ENCODE data around the gene HELT.
A peak's percentile ranks its signal among the peaks of the same experiment; 100 is the strongest.
"Not testable (repeated sequence)": the region's sequence is repeated elsewhere in the genome, so short reads cannot be mapped to it uniquely, and the experiment has no call there.

Gene HELT

DNA sequence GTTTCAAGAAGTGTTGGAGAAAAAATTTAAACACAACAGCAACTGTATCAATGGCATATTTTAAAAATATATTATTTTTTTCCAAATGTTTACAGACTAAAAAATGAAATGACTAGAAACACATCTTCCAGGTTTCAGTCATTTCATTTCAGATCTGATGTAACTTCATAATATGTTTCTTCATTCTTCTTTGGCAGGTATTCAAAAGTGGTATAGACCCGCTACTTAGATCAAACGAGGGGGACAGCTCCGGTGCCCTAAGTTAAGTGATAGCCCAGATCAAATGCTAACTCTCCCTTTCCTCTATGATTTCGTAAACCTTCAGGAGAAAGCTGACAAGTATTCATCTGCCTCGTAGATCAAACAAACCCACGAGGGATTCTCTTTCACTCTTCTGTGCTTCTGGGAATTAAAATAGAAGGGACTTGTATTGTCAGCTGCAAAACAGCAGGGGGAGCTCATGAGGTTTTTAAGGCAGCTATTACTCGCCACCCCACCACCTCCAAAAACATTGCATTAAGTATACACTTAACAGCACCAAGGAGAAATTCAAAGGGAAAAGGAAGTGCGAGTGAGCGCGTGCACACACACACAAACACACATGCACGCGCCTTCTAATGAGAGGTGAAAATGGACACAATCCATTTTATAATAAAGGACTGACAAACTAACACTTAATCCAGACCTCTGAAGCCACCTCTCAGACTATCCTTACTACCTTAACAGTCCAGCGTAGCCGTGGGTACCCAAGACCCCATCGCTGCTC lies 21.4 kb downstream of the HELT start:
- H3K4me3 ChIP-seq (ENCODE audit: low read length), result peak overlapping the region; percentile 43
- TF ChIP-seq, protein P1, sequence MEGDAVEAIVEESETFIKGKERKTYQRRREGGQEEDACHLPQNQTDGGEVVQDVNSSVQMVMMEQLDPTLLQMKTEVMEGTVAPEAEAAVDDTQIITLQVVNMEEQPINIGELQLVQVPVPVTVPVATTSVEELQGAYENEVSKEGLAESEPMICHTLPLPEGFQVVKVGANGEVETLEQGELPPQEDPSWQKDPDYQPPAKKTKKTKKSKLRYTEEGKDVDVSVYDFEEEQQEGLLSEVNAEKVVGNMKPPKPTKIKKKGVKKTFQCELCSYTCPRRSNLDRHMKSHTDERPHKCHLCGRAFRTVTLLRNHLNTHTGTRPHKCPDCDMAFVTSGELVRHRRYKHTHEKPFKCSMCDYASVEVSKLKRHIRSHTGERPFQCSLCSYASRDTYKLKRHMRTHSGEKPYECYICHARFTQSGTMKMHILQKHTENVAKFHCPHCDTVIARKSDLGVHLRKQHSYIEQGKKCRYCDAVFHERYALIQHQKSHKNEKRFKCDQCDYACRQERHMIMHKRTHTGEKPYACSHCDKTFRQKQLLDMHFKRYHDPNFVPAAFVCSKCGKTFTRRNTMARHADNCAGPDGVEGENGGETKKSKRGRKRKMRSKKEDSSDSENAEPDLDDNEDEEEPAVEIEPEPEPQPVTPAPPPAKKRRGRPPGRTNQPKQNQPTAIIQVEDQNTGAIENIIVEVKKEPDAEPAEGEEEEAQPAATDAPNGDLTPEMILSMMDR (conservative IDR thresholded peaks at IDR 0.05; ENCODE audit: low read length), result peak; percentile 91
- DNase-seq (ENCODE audit: low read depth), result peak; percentile 61

DNA sequence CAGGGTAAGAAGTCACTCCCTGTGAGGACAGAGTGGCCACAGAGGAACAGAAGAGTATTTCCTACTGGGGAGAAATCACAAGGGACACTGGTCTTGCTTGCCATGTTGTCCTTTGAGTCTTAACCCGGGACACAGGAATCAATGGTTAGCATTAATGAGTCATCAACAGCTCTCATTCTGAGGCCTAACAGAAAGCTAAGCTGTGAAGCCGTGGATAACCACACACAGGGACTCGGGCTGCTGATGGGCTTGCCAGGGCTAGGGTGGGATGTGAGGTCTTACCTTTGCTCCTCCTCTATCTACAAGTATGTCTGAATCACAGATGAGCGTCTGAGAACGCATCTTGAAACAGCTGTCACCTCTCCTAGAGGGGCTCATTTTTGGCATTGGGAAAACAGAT lies 22.2 kb downstream of the HELT start:
- TF ChIP-seq, protein P1 (conservative IDR thresholded peaks at IDR 0.05; ENCODE audit: low read length), result no peak
- no peak for DNase-seq (ENCODE audit: low read depth)
- H3K4me3 ChIP-seq (ENCODE audit: low read length), result no peak overlapping the region

DNA sequence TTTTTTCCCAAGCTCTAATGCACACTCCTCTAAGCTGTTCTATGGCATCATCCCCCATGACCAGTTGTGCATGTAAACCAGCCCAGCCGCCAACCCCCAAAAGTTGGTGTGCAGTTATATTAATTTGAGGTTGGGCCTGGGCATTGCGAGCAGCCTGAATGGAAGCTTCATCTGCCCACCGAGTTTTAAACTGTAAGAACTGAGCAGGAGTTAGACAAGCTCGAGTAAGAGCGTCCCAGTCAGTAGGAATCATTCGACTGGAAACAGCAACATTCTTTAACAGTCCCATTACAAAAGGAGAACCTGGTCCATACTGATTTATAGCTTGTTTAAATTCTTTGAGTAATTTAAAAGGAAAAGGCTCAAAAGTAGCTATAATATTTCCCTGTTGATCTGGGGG lies 32.0 kb downstream of the HELT start:
- not testable (repeated sequence) for DNase-seq (ENCODE audit: low read depth); H3K4me3 ChIP-seq (ENCODE audit: low read length)

DNA sequence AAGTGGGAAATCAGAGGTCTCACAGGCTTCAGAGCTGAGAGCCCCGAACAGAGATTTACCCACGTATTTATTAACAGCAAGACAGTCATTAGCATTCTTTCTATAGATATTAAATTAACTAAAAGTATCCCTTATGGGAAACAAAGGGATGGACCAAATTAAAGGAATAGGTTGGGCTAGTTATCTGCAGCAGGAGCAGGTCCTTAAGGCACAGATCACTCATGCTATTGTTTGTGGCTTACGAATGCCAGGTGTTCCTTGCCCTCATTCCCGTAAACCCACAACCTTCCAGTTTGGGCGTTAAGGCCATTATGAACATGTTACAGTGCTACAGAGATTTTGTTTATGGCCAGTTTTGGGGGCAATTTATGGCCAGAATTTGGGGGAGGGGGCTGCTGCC lies 33.0 kb downstream of the HELT start:
- not testable (repeated sequence) for DNase-seq (ENCODE audit: low read depth); H3K4me3 ChIP-seq (ENCODE audit: low read length)

DNA sequence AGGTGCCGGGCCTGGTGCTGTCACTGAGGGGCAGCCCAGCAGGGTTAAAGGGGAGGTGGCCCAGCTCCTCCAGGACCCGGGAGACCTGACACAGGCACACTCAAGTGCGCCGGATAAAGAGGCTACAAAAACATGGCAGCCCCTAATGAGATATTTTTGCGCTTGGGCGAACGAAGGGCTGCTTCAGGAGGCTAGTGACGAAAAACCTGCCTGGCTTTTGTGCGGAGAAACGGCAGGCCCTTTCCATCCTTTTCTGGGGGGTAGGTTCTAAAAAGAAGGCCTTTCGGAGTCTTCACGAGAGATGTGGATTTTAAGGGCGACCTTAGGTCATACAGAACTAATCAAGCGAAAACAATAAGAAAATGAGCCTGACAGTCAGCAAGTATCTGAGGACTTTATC lies 35.5 kb downstream of the HELT start:
- no peak overlapping the region for H3K4me3 ChIP-seq (ENCODE audit: low read length)
- DNase-seq (ENCODE audit: low read depth), result no peak
- TF ChIP-seq, protein P1 (conservative IDR thresholded peaks at IDR 0.05; ENCODE audit: low read length), result no peak

DNA sequence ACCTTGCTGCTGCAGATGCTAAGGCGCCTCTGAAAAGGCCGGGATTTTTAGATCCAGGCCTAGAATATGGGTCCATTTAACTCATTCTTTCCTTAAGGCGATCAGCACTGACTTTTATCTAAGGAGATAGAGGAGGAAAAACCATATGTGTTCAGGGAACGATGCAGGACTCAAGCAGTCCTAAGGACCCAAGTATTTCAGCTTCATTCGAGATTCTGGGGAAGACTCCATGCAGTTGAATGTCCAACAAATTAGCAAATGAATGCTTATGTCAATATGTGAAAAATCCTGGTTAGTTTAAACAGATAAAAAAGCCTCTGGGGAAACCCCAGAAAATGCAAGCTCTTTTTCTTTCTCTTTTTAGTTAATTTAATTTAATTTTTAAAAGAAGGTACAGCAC lies 36.0 kb downstream of the HELT start:
- TF ChIP-seq, protein P1 (conservative IDR thresholded peaks at IDR 0.05; ENCODE audit: low read length), result no peak

DNA sequence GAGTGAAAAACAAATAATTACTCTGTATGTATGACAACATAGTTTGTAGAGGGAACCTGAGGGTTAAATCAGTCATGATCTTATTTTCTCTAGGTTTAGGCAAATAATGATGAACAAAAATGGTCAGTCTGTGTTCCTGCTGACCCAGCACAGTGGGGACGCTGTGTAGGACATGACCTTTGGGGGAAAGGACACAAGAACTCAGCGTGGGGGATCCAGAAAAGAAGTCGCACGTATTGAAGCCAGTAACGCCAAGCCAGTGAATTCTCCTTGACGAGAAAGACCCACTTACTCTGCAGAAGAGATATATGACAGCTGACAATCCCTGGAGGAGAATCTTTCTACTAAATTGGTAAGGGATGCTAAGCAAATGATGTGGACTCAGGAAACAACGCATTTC lies 36.6 kb downstream of the HELT start:
- no peak for DNase-seq (ENCODE audit: low read depth)
- TF ChIP-seq, protein P1 (conservative IDR thresholded peaks at IDR 0.05; ENCODE audit: low read length), result no peak
- H3K4me3 ChIP-seq (ENCODE audit: low read length), result no peak overlapping the region

More for the DNA sequence above, 36.0 kb downstream of the HELT start:
- H3K4me3 ChIP-seq (ENCODE audit: low read length), result no peak overlapping the region
- DNase-seq (ENCODE audit: low read depth), result no peak

DNA sequence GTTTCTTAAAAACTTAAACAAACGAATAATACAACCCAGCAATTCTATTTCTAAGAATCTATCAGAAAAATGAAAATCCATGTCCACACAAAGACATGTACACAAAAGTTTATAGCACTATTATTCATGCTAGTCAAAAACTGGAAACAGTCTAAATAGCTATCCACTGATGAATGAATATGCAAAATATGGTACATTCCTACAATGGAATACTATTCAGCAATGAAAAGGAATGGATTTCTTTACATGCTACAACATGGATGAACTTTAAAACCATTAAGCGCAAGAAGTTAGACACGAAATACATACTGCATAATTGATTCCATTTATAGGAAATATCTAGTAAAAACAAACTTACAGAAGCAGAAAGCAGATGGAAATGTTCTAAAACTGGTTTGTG lies 43.3 kb downstream of the HELT start:
- TF ChIP-seq, protein P1 (conservative IDR thresholded peaks at IDR 0.05; ENCODE audit: low read length), result no peak
- DNase-seq (ENCODE audit: low read depth), result no peak

More for the DNA sequence above, 43.3 kb downstream of the HELT start:
- no peak overlapping the region for H3K4me3 ChIP-seq (ENCODE audit: low read length)

Measured in AG10803 (cell line).